ENCODE data around the gene PLA2G12A.
"Not testable (repeated sequence)": the region's sequence is repeated elsewhere in the genome, so short reads cannot be mapped to it uniquely, and the experiment has no call there.

PLA2G12A gene

GRCh38 chr4:109728385-109728784 is 1.5 kb downstream of the PLA2G12A start:
- no peak for DNase-seq

DNA sequence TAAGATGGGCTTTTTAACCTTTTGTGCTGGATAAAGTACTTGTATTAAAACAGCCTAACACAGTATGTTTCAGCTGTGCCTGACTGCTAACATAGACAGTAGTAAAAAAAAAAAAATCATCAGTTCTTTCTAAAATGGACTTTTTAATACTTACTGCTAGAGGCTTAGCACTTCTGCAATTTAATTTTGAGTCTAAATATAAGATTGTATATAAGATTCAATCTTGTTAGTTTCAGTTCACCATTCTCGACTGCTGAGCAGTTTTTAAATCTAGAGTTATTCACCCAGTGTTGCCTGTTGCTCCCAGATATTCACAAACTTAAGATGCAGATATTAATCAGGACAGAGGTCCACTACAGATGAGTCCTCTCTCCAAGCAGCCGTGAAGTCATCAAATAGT is 6.8 kb downstream of the PLA2G12A start:
- no peak for DNase-seq

GRCh38 chr4:109722357-109722756 is 7.5 kb downstream of the PLA2G12A start:
- no peak for DNase-seq

- DNase-seq: no peak
Observed at GRCh38 chr4:109721033-109721432, 8.8 kb downstream of the PLA2G12A start.

GRCh38 chr4:109719604-109720003 is 10.3 kb downstream of the PLA2G12A start:
- DNase-seq: no peak

GRCh38 chr4:109718759-109719158 is 11.1 kb downstream of the PLA2G12A start:
- no peak for DNase-seq

DNA sequence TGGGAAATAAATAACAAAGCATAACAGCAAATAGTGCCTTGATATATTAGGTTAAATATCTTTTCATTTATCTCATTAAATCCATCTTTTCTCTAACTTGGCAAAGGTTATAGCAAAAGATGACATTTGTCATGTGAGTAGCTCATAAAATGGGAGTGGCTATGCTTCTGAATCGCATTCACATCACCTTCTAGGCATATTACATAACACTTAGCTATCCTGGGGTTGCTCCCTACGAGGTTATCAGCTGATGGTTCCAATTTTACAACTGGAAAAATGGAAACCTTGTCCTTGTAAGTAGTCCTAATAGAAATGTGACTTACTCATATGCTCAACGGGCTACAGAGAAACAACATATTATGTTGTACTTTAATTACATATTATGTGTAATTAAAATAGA is 16.4 kb downstream of the PLA2G12A start:
- no peak for DNase-seq

DNA sequence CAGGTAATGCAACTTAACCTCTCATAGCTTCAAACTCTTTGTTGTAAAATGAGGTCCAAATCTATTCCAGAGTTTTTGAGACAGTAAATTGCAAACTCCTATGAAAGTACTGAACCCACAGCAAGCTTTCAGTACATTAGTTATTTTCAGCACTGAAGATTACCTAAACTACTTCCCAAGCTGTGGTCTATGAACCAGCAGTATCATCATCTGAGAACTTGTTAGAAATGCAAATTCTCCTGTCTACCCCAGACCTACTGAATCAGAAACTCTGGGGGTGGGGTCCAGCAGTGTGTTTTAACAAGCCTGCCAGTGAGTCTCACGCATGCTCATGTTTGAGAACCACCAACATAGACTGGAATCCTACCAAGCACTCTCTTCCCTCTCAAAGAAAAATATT is 20.9 kb downstream of the PLA2G12A start:
- DNase-seq: no peak

GRCh38 chr4:109708435-109708834 is 21.4 kb downstream of the PLA2G12A start:
- DNase-seq: no peak

DNA sequence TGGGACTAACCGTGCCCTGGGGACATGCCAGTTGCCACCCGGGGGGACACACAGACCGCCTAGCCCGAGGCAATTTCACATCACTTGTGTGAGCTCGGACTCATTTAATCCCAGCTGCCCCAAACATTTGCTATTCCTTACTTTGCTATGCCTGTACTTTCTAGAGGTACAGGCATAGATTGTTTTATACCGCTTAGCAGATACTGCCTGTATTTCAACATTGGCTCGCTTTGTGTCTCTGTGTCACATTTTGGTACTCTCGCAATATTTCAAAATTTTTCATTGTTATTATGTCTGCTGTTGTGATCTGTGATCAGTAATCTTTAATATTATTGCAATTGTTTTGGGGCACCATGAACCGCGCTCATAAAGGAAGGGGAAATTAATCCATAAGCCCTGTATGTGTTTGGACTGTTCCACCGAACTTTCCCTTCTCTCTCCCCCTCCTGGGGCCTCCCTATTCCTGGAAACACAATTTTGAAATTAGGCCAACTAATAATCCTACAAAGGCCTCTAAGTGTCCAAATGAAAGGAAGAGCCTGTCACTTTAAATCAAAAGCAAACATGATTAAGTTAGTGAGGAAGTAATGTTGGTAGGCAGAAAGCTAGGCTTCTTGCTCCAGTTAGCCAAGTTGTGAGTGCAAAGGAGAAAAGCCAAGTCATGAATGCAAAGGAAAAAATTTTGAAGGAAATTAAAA is 26.1 kb downstream of the PLA2G12A start:
- no peak for DNase-seq

DNA sequence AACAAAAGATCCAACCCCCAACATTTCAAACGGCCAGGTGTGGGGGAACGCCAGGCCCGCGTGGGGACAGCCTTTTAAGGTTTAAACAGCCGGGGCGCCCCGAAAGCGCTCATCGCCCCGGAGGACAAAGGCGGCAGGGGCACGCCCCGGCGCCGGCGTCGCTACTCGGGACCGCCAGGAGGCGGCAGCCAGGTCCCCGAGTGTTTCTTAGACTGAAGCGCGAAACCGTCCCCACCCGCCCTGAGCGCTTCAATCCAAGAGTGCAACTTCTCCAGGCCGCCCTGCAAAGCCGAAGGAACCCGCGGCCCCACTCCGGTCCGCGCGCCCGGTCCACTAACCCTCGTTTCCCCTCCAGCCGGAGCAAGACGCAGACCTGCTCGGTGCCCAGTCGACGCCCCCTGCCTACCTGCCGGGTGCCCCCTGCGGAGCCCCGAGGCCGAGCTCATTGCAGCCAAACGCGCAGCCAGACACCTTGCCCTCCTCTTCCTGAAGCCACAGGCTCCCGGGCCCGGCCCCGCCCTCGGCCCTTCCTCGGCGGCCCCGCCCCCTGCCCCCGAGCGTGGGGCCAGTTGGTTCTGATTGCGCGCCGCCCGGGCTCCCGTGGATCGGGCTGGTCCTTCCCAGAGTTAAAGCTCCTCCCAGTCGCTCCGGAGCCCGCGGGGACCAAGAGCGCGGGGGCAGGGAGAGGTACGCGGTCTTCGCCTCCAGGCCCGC is 26.8 kb downstream of the PLA2G12A start, which contains the start of gene CASP6:
Gene CASP6, minus strand, starts transcription at position 496 of the 714 bp plus-strand sequence. Its CDS starts 50 bp downstream, at position 446.
- DNase-seq: peak; percentile 56

DNA sequence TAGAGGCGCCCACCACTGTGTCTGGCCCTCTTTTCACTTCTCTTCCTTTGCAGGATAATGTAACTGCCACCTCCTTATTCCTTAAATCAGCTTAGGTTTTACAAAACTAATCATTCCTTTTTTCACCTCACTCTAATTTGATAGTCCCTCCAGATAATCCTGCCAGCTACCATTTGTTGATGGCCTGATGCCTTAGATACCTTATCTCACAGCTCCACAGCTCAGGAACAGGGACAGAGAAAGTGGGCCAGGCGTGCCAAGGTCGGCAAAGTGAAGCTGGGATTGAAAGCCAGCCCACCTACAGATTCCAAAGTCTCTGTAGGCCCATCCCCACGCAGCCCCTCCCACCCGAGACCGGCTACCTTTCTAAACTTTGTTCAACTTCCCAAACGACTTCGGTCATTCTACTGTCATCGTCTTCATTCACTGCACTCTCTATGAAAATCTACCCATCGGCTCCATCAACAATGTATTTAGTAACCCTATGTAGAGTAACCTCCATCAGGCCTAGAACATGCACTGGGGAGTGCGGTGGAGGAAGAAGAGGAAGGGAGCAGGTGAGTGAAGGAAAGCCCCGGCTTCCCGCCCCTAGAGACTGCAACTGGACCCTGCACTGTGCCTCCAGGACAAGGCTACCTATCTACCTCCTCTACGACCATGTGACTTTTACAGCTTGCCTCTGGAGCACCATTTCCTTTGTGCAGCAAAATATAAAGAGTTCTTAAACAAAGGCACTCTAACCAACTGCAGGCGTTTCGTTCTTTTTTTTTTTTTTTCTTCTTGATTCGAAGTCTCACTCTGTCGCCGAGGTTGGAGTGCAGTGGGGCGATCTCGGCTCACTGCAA is 28.1 kb downstream of the PLA2G12A start:
- DNase-seq: no peak

- DNase-seq: no peak
Observed at GRCh38 chr4:109699553-109700225, 30.2 kb downstream of the PLA2G12A start.

- DNase-seq: no peak
Observed at GRCh38 chr4:109698656-109699055, 31.2 kb downstream of the PLA2G12A start.

DNA sequence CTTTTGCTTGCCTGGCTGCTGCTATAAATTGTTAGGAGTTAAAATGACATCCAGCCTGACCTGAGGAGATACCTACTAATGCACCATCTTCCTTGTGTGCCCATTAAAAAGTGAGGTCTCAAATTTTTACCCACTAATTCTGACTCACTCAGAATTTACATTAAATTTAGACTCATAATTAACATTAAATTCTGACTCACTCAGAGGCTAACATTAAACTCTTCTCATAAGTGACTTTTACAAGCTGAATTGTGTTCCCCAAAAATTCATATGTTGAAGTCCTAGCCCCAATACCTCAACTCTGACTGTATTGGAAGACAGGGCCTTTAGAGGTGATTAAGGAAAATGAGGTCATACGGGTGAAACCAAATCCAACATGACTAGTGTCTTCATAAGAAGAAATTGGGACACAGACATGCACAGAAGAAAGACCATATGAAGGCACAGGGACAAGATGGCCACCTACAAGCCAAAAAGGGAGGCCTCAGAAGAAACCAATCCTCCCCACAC is 38.4 kb downstream of the PLA2G12A start:
- DNase-seq: no peak

GRCh38 chr4:109690690-109691410 is 39.0 kb downstream of the PLA2G12A start:
- DNase-seq: no peak

GRCh38 chr4:109684727-109685126 is 45.1 kb downstream of the PLA2G12A start:
- DNase-seq: no peak

- DNase-seq: no peak
Observed at GRCh38 chr4:109683621-109684253, 46.1 kb downstream of the PLA2G12A start.

- no peak for DNase-seq
Observed at GRCh38 chr4:109682875-109683274, 47.0 kb downstream of the PLA2G12A start.

GRCh38 chr4:109678925-109679324 is 50.9 kb downstream of the PLA2G12A start:
- DNase-seq: not testable (repeated sequence)

DNA sequence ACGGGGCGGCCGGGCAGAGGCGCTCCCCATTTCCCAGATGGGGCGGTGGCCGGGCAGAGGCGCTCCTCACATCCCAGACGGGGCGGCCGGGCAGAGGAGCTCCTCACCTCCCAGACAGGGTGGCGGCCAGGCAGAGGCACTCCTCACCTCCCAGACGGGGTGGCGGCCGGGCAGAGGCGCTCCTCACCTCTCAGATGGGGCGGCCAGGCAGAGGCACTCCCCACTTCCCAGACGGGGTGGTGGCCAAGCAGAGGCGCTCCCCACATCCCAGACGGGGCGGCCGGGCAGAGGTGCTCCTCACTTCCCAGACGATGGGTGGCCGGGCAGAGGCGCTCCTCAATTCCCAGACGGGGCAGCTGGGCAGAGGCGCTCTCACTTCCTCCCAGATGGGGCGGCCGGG is 51.4 kb downstream of the PLA2G12A start:
- DNase-seq: not testable (repeated sequence)
